Heart left ventricle (tissue), 16 donors: ENCODE measurements around the gene CCP110. TPM values are rescaled to one million over a fixed set of nuclear protein-coding genes. Genes with fewer than 3 reads are reported as not detected.

Source experiments
- ATAC-seq, 4 donors: fragments of 200-7000 bp; cut with Tn5 transposase; one replicate each; pipeline ENCODE4 v1.9.1; 2020 to 2022; ENCODE audit warnings: moderate library complexity in 4 of 4, mild to moderate bottlenecking in 3 of 4, moderate number of reproducible peaks in 1 of 4
- DNase-seq, 5 donors: peaks; one replicate each; pipeline ENCODE4 v3.0.0-alpha.2; 2020
- H3K27ac ChIP-seq, 12 donors: fragments of 200-600 bp; sonication (generic) in 4 of 12; one replicate each; pipeline versions ENCODE4 v1.5.0 to v1.8.0; 2016 to 2022; ENCODE audit warnings: mild to moderate bottlenecking in 2 of 12
- H3K27me3 ChIP-seq, 9 donors: fragments of 200-600 bp; sonication (generic) in 2 of 9; one replicate each; pipeline versions ENCODE4 v1.5.1 to v1.8.0; 2016 to 2022; ENCODE audit warnings: mild to moderate bottlenecking in 3 of 9
- H3K36me3 ChIP-seq, 9 donors: fragments of 200-600 bp; sonication (generic) in 2 of 9; one replicate each; pipeline versions ENCODE4 v1.5.0 to v1.8.0; 2018 to 2022; ENCODE audit warnings: mild to moderate bottlenecking in 2 of 9
- H3K4me1 ChIP-seq, 12 donors: fragments of 200-600 bp; sonication (generic) in 4 of 12; one replicate each; pipeline versions ENCODE4 v1.5.0 to v1.8.0; 2016 to 2022; ENCODE audit warnings: mild to moderate bottlenecking in 3 of 12
- H3K4me3 ChIP-seq, 12 donors: fragments of 200-600 bp; sonication (generic) in 4 of 12; one replicate each; pipeline versions ENCODE4 v1.5.0 to v1.8.0; 2017 to 2022; ENCODE audit warnings: mild to moderate bottlenecking in 9 of 12, moderate library complexity in 4 of 12
- H3K9me3 ChIP-seq, 12 donors: fragments of 200-600 bp; sonication (generic) in 4 of 12; one replicate each; pipeline versions ENCODE4 v1.5.0 to v1.8.0; 2016 to 2022; ENCODE audit warnings: mild to moderate bottlenecking in 1 of 12
- CTCF ChIP-seq, 12 donors: fragments of 200-600 bp; sonication (generic) in 4 of 12; IDR thresholded peaks; one replicate each; pipeline versions ENCODE4 v1.5.0 to v1.8.0; 2018 to 2022; ENCODE audit warnings: antibody characterized with exemption in 12 of 12, mild to moderate bottlenecking in 5 of 12
- POLR2A ChIP-seq, 2 donors: fragments of 450-650 bp; IDR thresholded peaks; one replicate each; pipeline ENCODE4 v1.6.1; 2017; ENCODE audit warnings: antibody characterized with exemption in 2 of 2, mild to moderate bottlenecking in 2 of 2, moderate library complexity in 2 of 2
- WGBS, 4 donors: extraction: QIAGEN DNeasy Blood & Tissue Kit in 2 of 4; methylation state at CpG; one replicate each; pipeline versions ENCODE4 v1.1.5 to v1.1.7; 2013 to 2018; 5-methylcytosine and 5-hydroxymethylcytosine counted together
- intact Hi-C, 10 donors: fragments of 100-400 bp; cut with DNase I; formaldehyde crosslinking; loops; one replicate each; pipeline versions ENCODE4 v1.11.1 to v1.14.2; 2022
- polyA plus RNA-seq, 2 donors: library from polyadenylated mRNA; stranded (reverse); fragments of 200-250 nt; gene quantifications; one replicate each; pipeline ENCODE4 v1.2.3, GENCODE V29; 2013
- total RNA-seq, 9 donors: library from RNA; depleted of rRNA in 2 of 9; stranded (reverse); fragments of >200 nt in 2 of 9; fragmentation: NEBNext Ultra II Directional in 3 of 9; extraction: Animal tissue kit (Norgen Biotek cat#: 25700) in 3 of 9; gene quantifications; one replicate each; pipeline versions ENCODE4 v1.1.0 to v1.2.4, GENCODE V29; 2016 to 2023
- donor health status: ischemic (EF 13 %, LVEDD 7.1; RV severe dilation, severe dysfunction).
- donor health status: healthy with polysubstance abuse.
- donor health status: DM: no; HTN: yes; CAD: no.
- donor health status: DM: no; HTN: no; CAD: no.
- donor health status: ischemic (EF 25% LVEDD 6.9; RV normal size, moderate dysfunction).
- donor health status: ischemic (EF 25% LVEDD 5.7; RV mildly dilated, moderate dysfunction).
- donor health status: healthy.
- donor health status: DM: yes; HTN: yes; CAD: no.
- donor health status: ischemic (EF 35%, LVEDD 5.7; RV mildly dilated, moderate dysfunction).
- donor health status: nonischemic (EF 11% LVEDD 7.7; RV severe dilation, severe dysfunction).
- donor health status: DM: yes; HTN: yes; CAD: no.
- donor health status: PGD.
- donor health status: ischemic (EF 29% LVEDD 5.4; RV normal size, mild dysfunction).
- donor health status: nonischemic (EF 23%, LVEDD 6.1; RV moderate dilation, normal function).

The CCP110 gene
- total and polyA plus RNA-seq, 11 donors: 3.1 to 13.5 (median 7.7) TPM

GRCh38 chr16:19595043-19595767 is 71.5 kb downstream of the CCP110 start:
- Histone ChIP-seq H3K27me3 (no peaks in the 10 kb centered on the region), H3K9me3 (no peaks in the 10 kb centered on the region), H3K4me1 (peaks cover 0 to 7% (median 0%) of the 10 kb centered on the region in 12 donors), H3K27ac (peak overlapping the region in 5 of 12 donors; percentile 6 to 64 (median 17)), H3K36me3 (peaks cover 0 to 72% (median 44%) of the 10 kb centered on the region in 9 donors), H3K4me3 (no peak overlapping the region)
- TF ChIP-seq CTCF (IDR thresholded peaks at IDR 0.05) (no peak), POLR2A (IDR thresholded peaks at IDR 0.05) (no peak)
- WGBS, 4 donors: 56 to 73% (median 65%) methylated on average over 19 of the region's 19 CpGs
- intact Hi-C loops: loop anchor here in 1 of 10 donors (5.0 kb wide), 1 partner anchor 33 kb away; no protein-coding TSS in a partner anchor
- peak; percentile 74 to 98 (median 92) for ATAC-seq
- peak; percentile 26 to 84 (median 71) for DNase-seq

GRCh38 chr16:19598805-19599510 is 75.2 kb downstream of the CCP110 start:
- Histone ChIP-seq H3K9me3 (no peaks in the 10 kb centered on the region), H3K4me1 (peaks cover 0 to 7% (median 0%) of the 10 kb centered on the region in 12 donors), H3K4me3 (no peak overlapping the region), H3K27ac (no peak overlapping the region), H3K27me3 (no peaks in the 10 kb centered on the region), H3K36me3 (peaks cover 0 to 66% (median 28%) of the 10 kb centered on the region in 9 donors)
- no peak for DNase-seq
- TF ChIP-seq CTCF (IDR thresholded peaks at IDR 0.05) (no peak), POLR2A (IDR thresholded peaks at IDR 0.05) (no peak)
- WGBS, 4 donors: 71 to 86% (median 77%) methylated on average over 6 of the region's 6 CpGs
- intact Hi-C loops: loop anchor here in 1 of 10 donors (5.0 kb wide), 1 partner anchor 37 kb away; no protein-coding TSS in a partner anchor
- no peak for ATAC-seq

- intact Hi-C loops: loop anchor here in 5 of 10 donors (1.0 to 10.0 kb wide), 5 partner anchors 38 to 286 kb away; no protein-coding TSS in a partner anchor
- Histone ChIP-seq H3K27me3 (no peaks in the 10 kb centered on the region), H3K4me3 (no peak overlapping the region), H3K27ac (no peak overlapping the region), H3K9me3 (no peaks in the 10 kb centered on the region), H3K4me1 (peaks cover 0 to 11% (median 1%) of the 10 kb centered on the region in 12 donors), H3K36me3 (peaks cover 0 to 69% (median 35%) of the 10 kb centered on the region in 9 donors)
- DNase-seq (no peak), ATAC-seq (no peak)
- 75 to 85% (median 81%) methylated on average over 5 of the region's 5 CpGs for WGBS, 4 donors
- TF ChIP-seq POLR2A (IDR thresholded peaks at IDR 0.05) (no peak), CTCF (IDR thresholded peaks at IDR 0.05) (no peak)
These were observed 76.4 kb downstream of the CCP110 start for GRCh38 chr16:19599968-19600716.
